ENCODE data around the gene LDB3. TPM values are rescaled to one million over a fixed set of nuclear protein-coding genes. Genes with fewer than 3 reads are reported as not detected.

Gene LDB3
- total RNA-seq, 1 experiment from 2014 or later = 0.20 TPM

- BruUV-seq (replicated peaks) = no TSS peak
- ChIA-PET POLR2A (no interaction called here), CTCF (no interaction called here), RAD21 (ENCODE audit: low non-redundant PET in 1 of 2, low total read pairs in 2 of 2, uncharacterized antibody in 2 of 2, unreplicated experiment in 2 of 2) (no interaction called here)
- Histone ChIP-seq H3K36me3 (ENCODE audit: control insufficient read depth in 1 of 2, insufficient read depth in 2 of 2, low read length in 2 of 2) (no peaks in the 10 kb centered on the region), H2AFZ (ENCODE audit: low read depth, low read length, poor library complexity, severe bottlenecking) (no peak overlapping the region), H3K4me2 (ENCODE audit: low read length) (no peak overlapping the region), H3K9me2 (ENCODE audit: insufficient read depth) (no peaks in the 10 kb centered on the region), H3K4me1 (ENCODE audit: control insufficient read depth in 1 of 2, insufficient read depth in 2 of 2, low read length in 2 of 2) (peaks cover 0 to 7% of the 10 kb centered on the region in 2 experiments; a peak in 1 of 4 replicates), H3K27me3 (ENCODE audit: insufficient read depth, low read length) (no peaks in the 10 kb centered on the region), H3K79me2 (ENCODE audit: insufficient read depth, low read length) (no peaks in the 10 kb centered on the region), H4K20me1 (ENCODE audit: insufficient read depth) (no peaks in the 10 kb centered on the region), H3K9ac (ENCODE audit: low read length) (no peak overlapping the region), H3K9me3 (ENCODE audit: control insufficient read depth in 1 of 2, insufficient read depth in 1 of 2, low read depth in 1 of 2, low read length in 2 of 2) (no peaks in the 10 kb centered on the region), H3K27ac (ENCODE audit: low read depth, low read length) (no peak overlapping the region), H3K4me3 (replicated peaks in 1 of 2; ENCODE audit: low read depth in 1 of 2, low read length in 2 of 2) (no peak overlapping the region)
- DNase-seq (ENCODE audit: low read depth, low spot score) (no peak), ATAC-seq (no peak)
- TF ChIP-seq SRF (IDR thresholded peaks at IDR 0.05; ENCODE audit: low read depth) = no peak
- no peak for TF ChIP-seq ELF1 (IDR thresholded peaks at IDR 0.05; ENCODE audit: borderline replicate concordance, low read depth)
- TF ChIP-seq, protein P1, sequence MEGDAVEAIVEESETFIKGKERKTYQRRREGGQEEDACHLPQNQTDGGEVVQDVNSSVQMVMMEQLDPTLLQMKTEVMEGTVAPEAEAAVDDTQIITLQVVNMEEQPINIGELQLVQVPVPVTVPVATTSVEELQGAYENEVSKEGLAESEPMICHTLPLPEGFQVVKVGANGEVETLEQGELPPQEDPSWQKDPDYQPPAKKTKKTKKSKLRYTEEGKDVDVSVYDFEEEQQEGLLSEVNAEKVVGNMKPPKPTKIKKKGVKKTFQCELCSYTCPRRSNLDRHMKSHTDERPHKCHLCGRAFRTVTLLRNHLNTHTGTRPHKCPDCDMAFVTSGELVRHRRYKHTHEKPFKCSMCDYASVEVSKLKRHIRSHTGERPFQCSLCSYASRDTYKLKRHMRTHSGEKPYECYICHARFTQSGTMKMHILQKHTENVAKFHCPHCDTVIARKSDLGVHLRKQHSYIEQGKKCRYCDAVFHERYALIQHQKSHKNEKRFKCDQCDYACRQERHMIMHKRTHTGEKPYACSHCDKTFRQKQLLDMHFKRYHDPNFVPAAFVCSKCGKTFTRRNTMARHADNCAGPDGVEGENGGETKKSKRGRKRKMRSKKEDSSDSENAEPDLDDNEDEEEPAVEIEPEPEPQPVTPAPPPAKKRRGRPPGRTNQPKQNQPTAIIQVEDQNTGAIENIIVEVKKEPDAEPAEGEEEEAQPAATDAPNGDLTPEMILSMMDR (IDR thresholded peaks at IDR 0.05 in 2 of 3, conservative IDR thresholded peaks at IDR 0.05 in 1 of 3; ENCODE audit: borderline replicate concordance in 1 of 3, insufficient read depth in 1 of 3, low read depth in 2 of 3, low read length in 2 of 3) = no peak
- intact Hi-C loops (cut with micrococcal nuclease) = no loop called here
These were observed 8.4 kb upstream of the LDB3 start for GRCh38 chr10:86659721-86660453.

DNA sequence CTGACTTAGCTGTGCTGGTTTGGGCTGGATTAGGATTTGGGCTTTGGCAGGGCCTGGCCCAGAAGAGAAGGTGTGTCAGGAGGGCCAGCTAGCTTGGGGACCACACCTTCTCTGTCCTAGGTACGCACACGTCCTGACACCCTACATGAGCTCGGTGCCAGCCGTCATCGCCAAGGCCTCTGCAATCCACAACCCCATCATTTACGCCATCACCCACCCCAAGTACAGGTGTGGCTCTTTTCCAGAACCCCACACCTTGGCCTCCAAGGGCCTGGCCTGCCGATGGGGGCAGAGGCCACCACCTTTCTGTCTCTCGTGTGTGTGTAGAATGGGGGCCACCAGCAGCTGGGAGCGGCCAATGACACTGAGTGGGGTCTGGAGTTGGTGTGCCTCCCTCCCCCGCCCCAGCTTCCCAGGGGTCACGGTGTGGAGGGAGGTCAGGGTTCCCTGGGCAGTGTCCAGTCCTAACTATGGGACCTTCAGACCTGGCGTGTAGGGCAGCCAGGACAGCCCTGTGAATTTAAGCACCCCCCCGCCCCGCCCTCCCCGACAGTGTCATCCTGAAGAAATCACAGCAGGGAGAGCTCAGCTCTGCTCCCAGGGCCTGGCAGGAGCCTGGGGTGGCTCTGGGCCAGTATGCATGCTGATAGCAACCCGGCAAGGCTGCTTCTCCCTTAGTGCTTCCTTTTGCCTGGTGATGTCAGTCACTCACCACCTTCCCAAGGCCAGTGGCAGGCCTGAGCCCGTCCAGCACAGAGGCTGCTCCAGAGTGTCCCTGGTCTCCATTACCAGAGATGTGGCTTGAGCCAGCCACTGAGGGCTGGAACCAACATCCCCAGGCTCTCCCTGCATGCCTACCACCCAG, 6.9 kb upstream of the LDB3 start:
- H3K27ac ChIP-seq (ENCODE audit: low read depth, low read length) = no peak overlapping the region
- DNase-seq (ENCODE audit: low read depth, low spot score) = no peak
- POLR2A ChIA-PET = no interaction called here
- H3K36me3 ChIP-seq (ENCODE audit: control insufficient read depth in 1 of 2, insufficient read depth in 2 of 2, low read length in 2 of 2) = no peaks in the 10 kb centered on the region
- H3K4me1 ChIP-seq (ENCODE audit: control insufficient read depth in 1 of 2, insufficient read depth in 2 of 2, low read length in 2 of 2) = peaks cover 0 to 7% of the 10 kb centered on the region in 2 experiments; a peak in 1 of 4 replicates
- CTCF ChIA-PET = no interaction called here
- ATAC-seq = no peak
- no peak overlapping the region for H3K4me3 ChIP-seq (replicated peaks in 1 of 2; ENCODE audit: low read depth in 1 of 2, low read length in 2 of 2)
- no peaks in the 10 kb centered on the region for H3K9me3 ChIP-seq (ENCODE audit: control insufficient read depth in 1 of 2, insufficient read depth in 1 of 2, low read depth in 1 of 2, low read length in 2 of 2)
- no peak overlapping the region for H3K9ac ChIP-seq (ENCODE audit: low read length)
- H3K79me2 ChIP-seq (ENCODE audit: insufficient read depth, low read length) = no peaks in the 10 kb centered on the region
- intact Hi-C loops (cut with micrococcal nuclease) = no loop called here
- no peaks in the 10 kb centered on the region for H3K9me2 ChIP-seq (ENCODE audit: insufficient read depth)
- H3K4me2 ChIP-seq (ENCODE audit: low read length) = no peak overlapping the region
- no TSS peak for BruUV-seq (replicated peaks)
- RAD21 ChIA-PET (ENCODE audit: low non-redundant PET in 1 of 2, low total read pairs in 2 of 2, uncharacterized antibody in 2 of 2, unreplicated experiment in 2 of 2) = no interaction called here
- no peaks in the 10 kb centered on the region for H3K27me3 ChIP-seq (ENCODE audit: insufficient read depth, low read length)
- H4K20me1 ChIP-seq (ENCODE audit: insufficient read depth) = no peaks in the 10 kb centered on the region
- H2AFZ ChIP-seq (ENCODE audit: low read depth, low read length, poor library complexity, severe bottlenecking) = no peak overlapping the region
- TF ChIP-seq, protein P2, sequence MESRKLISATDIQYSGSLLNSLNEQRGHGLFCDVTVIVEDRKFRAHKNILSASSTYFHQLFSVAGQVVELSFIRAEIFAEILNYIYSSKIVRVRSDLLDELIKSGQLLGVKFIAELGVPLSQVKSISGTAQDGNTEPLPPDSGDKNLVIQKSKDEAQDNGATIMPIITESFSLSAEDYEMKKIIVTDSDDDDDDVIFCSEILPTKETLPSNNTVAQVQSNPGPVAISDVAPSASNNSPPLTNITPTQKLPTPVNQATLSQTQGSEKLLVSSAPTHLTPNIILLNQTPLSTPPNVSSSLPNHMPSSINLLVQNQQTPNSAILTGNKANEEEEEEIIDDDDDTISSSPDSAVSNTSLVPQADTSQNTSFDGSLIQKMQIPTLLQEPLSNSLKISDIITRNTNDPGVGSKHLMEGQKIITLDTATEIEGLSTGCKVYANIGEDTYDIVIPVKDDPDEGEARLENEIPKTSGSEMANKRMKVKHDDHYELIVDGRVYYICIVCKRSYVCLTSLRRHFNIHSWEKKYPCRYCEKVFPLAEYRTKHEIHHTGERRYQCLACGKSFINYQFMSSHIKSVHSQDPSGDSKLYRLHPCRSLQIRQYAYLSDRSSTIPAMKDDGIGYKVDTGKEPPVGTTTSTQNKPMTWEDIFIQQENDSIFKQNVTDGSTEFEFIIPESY (IDR thresholded peaks at IDR 0.05; ENCODE audit: extremely low read depth, insufficient replicate concordance, low read length) = no peak
- no peak for TF ChIP-seq FOSL1 (IDR thresholded peaks at IDR 0.05; ENCODE audit: low read depth)
- TF ChIP-seq ZFX (IDR thresholded peaks at IDR 0.05) = no peak
- TF ChIP-seq EGR1 (IDR thresholded peaks at IDR 0.05; ENCODE audit: low read depth) = no peak
- TF ChIP-seq, protein P1 (IDR thresholded peaks at IDR 0.05 in 2 of 3, conservative IDR thresholded peaks at IDR 0.05 in 1 of 3; ENCODE audit: borderline replicate concordance in 1 of 3, insufficient read depth in 1 of 3, low read depth in 2 of 3, low read length in 2 of 3) = no peak
- no peak for TF ChIP-seq ELF1 (IDR thresholded peaks at IDR 0.05; ENCODE audit: borderline replicate concordance, low read depth)
- TF ChIP-seq MAX (IDR thresholded peaks at IDR 0.05) = no peak

Data from HCT116 (cell line).